K562 (cell line): ENCODE data around the gene FRMD3. TPM values are rescaled to one million over a fixed set of nuclear protein-coding genes. Genes with fewer than 3 reads are reported as not detected.

Source experiments
- ATAC-seq: fragments of 200-7000 bp; cut with Tn5 transposase; 3 replicates; pipeline ENCODE4 v1.9.1; 2020; ENCODE audit warnings: moderate library complexity
- BruUV-seq: library from RNA; stranded (reverse); fragments of 400-500 nt; replicated peaks from 2 replicates; lab custom pipeline; 2021; lab: Mats Ljungman, UMichigan
- CTCF ChIA-PET: fragments of 300-600 bp; formaldehyde crosslinking; extraction: SDS; loops from one replicate; lab custom pipeline; 2021; ENCODE audit warnings: low intra/inter-chr PET ratio; lab: Yijun Ruan, JAX
- POLR2A ChIA-PET: fragments of 300-600, 350-650 bp; sonication (Branson Sonifier 250); formaldehyde crosslinking; extraction: SDS; loops from one replicate; lab custom pipeline; 2021; ENCODE audit warnings: antibody characterized with exemption, inconsistent platforms; lab: Yijun Ruan, JAX
- DNase-seq, 4 experiments: peaks; one replicate each; pipeline versions ENCODE4 v3.0.0 to v3.0.0-alpha.2; 2011 to 2018; ENCODE audit warnings: low spot score in 3 of 4, mixed read lengths in 3 of 4; ENCODE audit errors: extremely low read depth in 1 of 4
- FAIRE-seq: peaks from 2 replicates; lab custom pipeline; 2011; peaks lifted over from hg19 to GRCh38; lab: Jason Lieb, UNC
- H2AFZ ChIP-seq: 2 replicates; pipeline ENCODE4 v1.6.0; 2011; ENCODE audit warnings: low read depth, low read length, control low read depth, inconsistent platforms
- H3K27ac ChIP-seq: fragments of 200-600 bp; 3 replicates; pipeline ENCODE4 v1.8.0; 2011; ENCODE audit warnings: low read depth, mild to moderate bottlenecking, control low read depth, inconsistent platforms, low read length, moderate library complexity, mixed read lengths; ENCODE audit errors: extremely low read depth
- H3K27me3 ChIP-seq, 2 experiments: fragments of 300-600 bp in 1 of 2; 2 replicates in 1 of 2; 3 replicates in 1 of 2; pipeline versions ENCODE4 v1.6.0 to v1.8.0; 2011; ENCODE audit warnings: inconsistent platforms in 2 of 2, low read length in 2 of 2, mild to moderate bottlenecking in 1 of 2, mixed read lengths in 1 of 2, moderate library complexity in 1 of 2; ENCODE audit not compliant: control insufficient read depth in 2 of 2, insufficient read depth in 2 of 2
- H3K36me3 ChIP-seq: fragments of 300-600 bp; 3 replicates; pipeline ENCODE4 v1.8.0; 2011; ENCODE audit warnings: mild to moderate bottlenecking, low read length, inconsistent platforms; ENCODE audit not compliant: control insufficient read depth, insufficient read depth
- H3K4me1 ChIP-seq, 2 experiments: fragments of 200-600 bp in 1 of 2; replicated peaks in 1 of 2; 2 replicates in 1 of 2; 3 replicates in 1 of 2; pipeline versions ENCODE4 v1.5.1 to v1.8.0; 2011; ENCODE audit warnings: inconsistent platforms in 2 of 2, low read length in 2 of 2, mild to moderate bottlenecking in 1 of 2, mixed read lengths in 1 of 2, moderate library complexity in 1 of 2; ENCODE audit not compliant: control insufficient read depth in 2 of 2, insufficient read depth in 2 of 2
- H3K4me2 ChIP-seq: 2 replicates; pipeline ENCODE4 v1.6.1; 2011; ENCODE audit warnings: low read length, control low read depth, inconsistent platforms, mixed read lengths; ENCODE audit not compliant: insufficient read depth
- H3K4me3 ChIP-seq: fragments of 200-600 bp; sonication (generic), shearing (Covaris generic); 2 replicates; pipeline ENCODE4 v1.5.1; 2016; ENCODE audit warnings: control low read depth, inconsistent platforms
- H3K79me2 ChIP-seq: fragments of 200-600 bp; 3 replicates; pipeline ENCODE4 v1.8.0; 2011; ENCODE audit warnings: low read length, inconsistent platforms; ENCODE audit not compliant: control insufficient read depth, insufficient read depth
- H3K9ac ChIP-seq, 2 experiments: 2 replicates each; pipeline versions ENCODE4 v1.6.0 to v1.6.1; 2011; ENCODE audit warnings: low read depth in 2 of 2, low read length in 2 of 2, control low read depth in 1 of 2, inconsistent platforms in 1 of 2, mild to moderate bottlenecking in 1 of 2, mixed read lengths in 1 of 2; ENCODE audit not compliant: insufficient read depth in 1 of 2
- H3K9me1 ChIP-seq: one replicate; pipeline ENCODE4 v1.6.0; 2011; ENCODE audit warnings: inconsistent platforms, mild to moderate bottlenecking, low read length, moderate library complexity; ENCODE audit not compliant: control insufficient read depth, insufficient read depth
- H3K9me3 ChIP-seq: replicated peaks from 2 replicates; pipeline ENCODE4 v1.5.1; 2011; ENCODE audit warnings: low read depth, low read length, inconsistent platforms; ENCODE audit not compliant: control insufficient read depth, insufficient read depth
- H4K20me1 ChIP-seq: replicated peaks from 2 replicates; pipeline ENCODE4 v1.6.1; 2011; ENCODE audit warnings: low read length, inconsistent platforms, mixed read lengths; ENCODE audit not compliant: control insufficient read depth, insufficient read depth
- CBFA2T3 ChIP-seq: fragments of 450-650 bp; IDR thresholded peaks from 2 replicates; pipeline ENCODE4 v1.6.1; 2017
- STAG1 ChIP-seq: sonication (generic); formaldehyde crosslinking; IDR thresholded peaks from 2 replicates; pipeline ENCODE4 v1.5.0; 2020; ENCODE audit warnings: missing genetic modification reagents, borderline replicate concordance
- WGBS: fragments of 100-300 bp; shearing (Covaris generic); methylation state at CpG from one replicate; pipeline ENCODE4 v1.1.6; 2016; ENCODE audit warnings: low coverage, mixed read lengths; ENCODE audit not compliant: insufficient coverage; ENCODE audit errors: missing lambda C conversion rate; 5-methylcytosine and 5-hydroxymethylcytosine counted together
- in situ Hi-C: fragments of 300-500 bp; cut with MboI; formaldehyde crosslinking; loops from 4 replicates; pipeline ENCODE4 v1.15.0; 2018; ENCODE audit warnings: inconsistent platforms, mixed read lengths
- intact Hi-C: fragments of 100-400 bp; cut with micrococcal nuclease; formaldehyde crosslinking; loops from 2 replicates; pipeline ENCODE4 v1.14.2; 2022
- polyA plus RNA-seq, 8 experiments: library from polyadenylated mRNA; depleted of rRNA in 4 of 8; stranded (reverse) in 5 of 8; unstranded in 3 of 8; fragments of >200 nt; fragmentation: Nextera tagmentation in 2 of 8; fragmentation: Illumina TruSeq in 1 of 8; extraction: Ambion mirVana in 2 of 8; extraction: Trizol in 1 of 8; gene quantifications; 2 replicates each; pipeline versions ENCODE4 v1.2.1 to v1.2.3, GENCODE V29; 2011 to 2014; ENCODE audit warnings: inconsistent platforms in 1 of 8, missing spikeins in 1 of 8
- small RNA-seq: library from RNA; depleted of rRNA; stranded (forward); fragments of <200 nt; gene quantifications from one replicate; pipeline ENCODE3, GENCODE V24; 2014
- total RNA-seq, 7 experiments: library from RNA; depleted of rRNA in 6 of 7; stranded (reverse); fragments of >200 nt in 6 of 7; fragmentation: Illumina TruSeq in 2 of 7; extraction: Trizol in 2 of 7; gene quantifications; 2 replicates each; pipeline versions ENCODE4 v1.2.1 to v1.2.3, GENCODE V29; 2011 to 2021; ENCODE audit warnings: low replicate concordance in 1 of 7

Gene FRMD3
- total and polyA plus RNA-seq, 9 of the 15 experiments (the other 6 are each of a cell fraction or from before 2014, with no cell fraction given): 0.09 to 0.51 (median 0.21) TPM

- TF ChIP-seq STAG1: no peak
- 0 out of 2 replicates have a peak, but pooled peaks have one; percentile 9 for TF ChIP-seq CBFA2T3
- TF ChIP-seq, all 486 proteins: peak for 1
- in situ Hi-C loops: no loop called here
- Histone ChIP-seq H3K4me1 (no peaks in the 10 kb centered on the region), H3K9ac (no peak overlapping the region), H3K9me1 (no peaks in the 10 kb centered on the region), H3K4me3 (no peak overlapping the region), H4K20me1 (no peaks in the 10 kb centered on the region), H2AFZ (no peak overlapping the region), H3K4me2 (no peak overlapping the region), H3K27me3 (no peaks in the 10 kb centered on the region), H3K27ac (no peak overlapping the region), H3K9me3 (no peaks in the 10 kb centered on the region), H3K36me3 (no peaks in the 10 kb centered on the region), H3K79me2 (no peaks in the 10 kb centered on the region)
- ATAC-seq (no peak), DNase-seq (no peak), FAIRE-seq (no peak)
- 0% methylated on average over 2 of the region's 2 CpGs for WGBS
- ChIA-PET POLR2A (no interaction called here), CTCF (no interaction called here)
- no TSS peak for BruUV-seq
- intact Hi-C loops: loop anchor here (5.0 to 10.0 kb wide), 2 partner anchors 135 to 398 kb away; no protein-coding TSS in a partner anchor
Measured at GRCh38 chr9:83196946-83197345, 341.3 kb downstream of the FRMD3 start.

Small RNA genes lying within 50 kb of the gene (small RNA-seq; reads per million reads assigned to genes)
- gene AL137847.3: not detected
- gene RN7SKP242: not detected
- not detected for gene RNU4-29P

Other genes with a start within 250 kb of the FRMD3 start
- gene IDNK, start 84.7 kb upstream of the FRMD3 start, total RNA-seq (2014; rRNA removed): 0.41 and 0.57 TPM in 2 replicates
- gene IDNK, start 84.7 kb upstream of the FRMD3 start, total RNA-seq (2014; rRNA removed; fragmentation: Illumina TruSeq; extraction: Trizol): 0.19 and 0.69 TPM in 2 replicates
- 0.43 and 0.57 TPM in 2 replicates for gene IDNK, start 84.7 kb upstream of the FRMD3 start, total RNA-seq (2015; rRNA removed; fragmentation: Illumina TruSeq; extraction: Trizol)
- gene IDNK, start 84.7 kb upstream of the FRMD3 start, total RNA-seq (2021): 0.55 and 0.63 TPM in 2 replicates
- 0.49 and 1.1 TPM in 2 replicates for gene IDNK, start 84.7 kb upstream of the FRMD3 start, polyA plus RNA-seq (2011; rRNA removed)
- gene IDNK, start 84.7 kb upstream of the FRMD3 start, polyA plus RNA-seq (2014; fragmentation: Illumina TruSeq; extraction: Trizol): 0.78 and 0.80 TPM in 2 replicates
- gene IDNK, start 84.7 kb upstream of the FRMD3 start, polyA plus RNA-seq (2014; fragmentation: Nextera tagmentation; extraction: Ambion mirVana): under 1 TPM; 0.50 to 0.62 TPM
- 0.46 and 0.50 TPM in 2 replicates for gene IDNK, start 84.7 kb upstream of the FRMD3 start, polyA plus RNA-seq (2014; rRNA removed)
- 66.0 and 87.3 TPM in 2 replicates for gene UBQLN1, start 169.6 kb upstream of the FRMD3 start, total RNA-seq (2014; rRNA removed)
- gene UBQLN1, start 169.6 kb upstream of the FRMD3 start, total RNA-seq (2014; rRNA removed; fragmentation: Illumina TruSeq; extraction: Trizol): 52.8 and 54.2 TPM in 2 replicates
- gene UBQLN1, start 169.6 kb upstream of the FRMD3 start, total RNA-seq (2015; rRNA removed; fragmentation: Illumina TruSeq; extraction: Trizol): 41.8 and 44.4 TPM in 2 replicates
- gene UBQLN1, start 169.6 kb upstream of the FRMD3 start, total RNA-seq (2021): 75.2 and 76.5 TPM in 2 replicates
- 89.4 and 120 TPM in 2 replicates for gene UBQLN1, start 169.6 kb upstream of the FRMD3 start, polyA plus RNA-seq (2011; rRNA removed)
- 64.5 and 72.8 TPM in 2 replicates for gene UBQLN1, start 169.6 kb upstream of the FRMD3 start, polyA plus RNA-seq (2014; fragmentation: Illumina TruSeq; extraction: Trizol)
- gene UBQLN1, start 169.6 kb upstream of the FRMD3 start, polyA plus RNA-seq (2014; fragmentation: Nextera tagmentation; extraction: Ambion mirVana): 10 to 100 TPM in 1 of 2 experiments, 1 to 10 TPM in 1; 7.5 to 10.2 TPM
- gene UBQLN1, start 169.6 kb upstream of the FRMD3 start, polyA plus RNA-seq (2014; rRNA removed): 45.9 and 51.4 TPM in 2 replicates